ENCODE results near the gene NPAS3. TPM values are rescaled to one million over a fixed set of nuclear protein-coding genes. Genes with fewer than 3 reads are reported as not detected.

The NPAS3 gene
- total RNA-seq, 1 donor from 2014 or later, result 6.1 TPM

DNA sequence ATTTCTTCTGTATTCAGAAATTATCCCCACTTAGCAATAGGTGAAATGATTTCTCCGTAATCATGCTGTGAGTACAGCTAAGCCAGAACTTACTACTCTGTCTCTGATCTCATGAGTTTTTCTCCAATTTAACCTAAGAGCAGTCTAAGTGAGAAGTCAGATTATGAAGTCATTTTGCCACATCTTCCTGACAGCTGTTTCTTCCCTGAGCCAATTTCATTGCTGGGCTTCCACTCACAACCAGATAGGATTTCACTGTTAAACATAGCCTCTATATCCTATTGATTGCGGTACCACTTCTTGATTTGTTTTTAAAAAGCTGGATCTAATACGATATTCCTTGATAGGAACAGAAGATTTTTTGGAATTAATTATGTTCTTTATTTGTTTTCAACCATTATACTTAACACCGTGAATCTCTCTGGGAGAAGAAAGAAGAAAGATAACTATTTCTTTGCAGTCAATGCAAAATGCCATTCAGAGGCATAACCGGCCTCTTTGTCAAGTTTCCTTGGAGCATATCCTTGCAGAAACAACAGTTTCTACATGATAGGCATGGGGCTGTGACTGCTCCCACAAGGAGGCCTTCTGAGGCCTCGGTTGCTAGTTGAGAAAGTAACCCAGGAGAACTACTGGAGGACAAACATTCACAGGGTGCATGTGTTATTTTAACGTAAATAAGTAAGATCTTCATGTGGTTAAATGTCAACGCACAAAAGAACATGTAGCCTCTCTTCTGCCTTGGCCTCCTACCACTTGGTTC is 212.2 kb downstream of the NPAS3 start:
- Mint-ChIP-seq H3K36me3 (ENCODE audit: insufficient read depth) (no peaks in the 10 kb centered on the region), H3K9me3 (ENCODE audit: low read depth) (no peaks in the 10 kb centered on the region), H3K4me3 (ENCODE audit: low read depth) (no peak overlapping the region), H3K27me3 (peaks cover 64% of the 10 kb centered on the region), H3K27ac (no peak overlapping the region), H3K4me1 (ENCODE audit: low read depth) (peaks cover 12% of the 10 kb centered on the region)
- DNase-seq (ENCODE audit: low spot score, unreplicated experiment), result no peak
- TF ChIP-seq, protein P1, sequence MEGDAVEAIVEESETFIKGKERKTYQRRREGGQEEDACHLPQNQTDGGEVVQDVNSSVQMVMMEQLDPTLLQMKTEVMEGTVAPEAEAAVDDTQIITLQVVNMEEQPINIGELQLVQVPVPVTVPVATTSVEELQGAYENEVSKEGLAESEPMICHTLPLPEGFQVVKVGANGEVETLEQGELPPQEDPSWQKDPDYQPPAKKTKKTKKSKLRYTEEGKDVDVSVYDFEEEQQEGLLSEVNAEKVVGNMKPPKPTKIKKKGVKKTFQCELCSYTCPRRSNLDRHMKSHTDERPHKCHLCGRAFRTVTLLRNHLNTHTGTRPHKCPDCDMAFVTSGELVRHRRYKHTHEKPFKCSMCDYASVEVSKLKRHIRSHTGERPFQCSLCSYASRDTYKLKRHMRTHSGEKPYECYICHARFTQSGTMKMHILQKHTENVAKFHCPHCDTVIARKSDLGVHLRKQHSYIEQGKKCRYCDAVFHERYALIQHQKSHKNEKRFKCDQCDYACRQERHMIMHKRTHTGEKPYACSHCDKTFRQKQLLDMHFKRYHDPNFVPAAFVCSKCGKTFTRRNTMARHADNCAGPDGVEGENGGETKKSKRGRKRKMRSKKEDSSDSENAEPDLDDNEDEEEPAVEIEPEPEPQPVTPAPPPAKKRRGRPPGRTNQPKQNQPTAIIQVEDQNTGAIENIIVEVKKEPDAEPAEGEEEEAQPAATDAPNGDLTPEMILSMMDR (IDR thresholded peaks at IDR 0.05; ENCODE audit: unreplicated experiment), result no peak

DNA sequence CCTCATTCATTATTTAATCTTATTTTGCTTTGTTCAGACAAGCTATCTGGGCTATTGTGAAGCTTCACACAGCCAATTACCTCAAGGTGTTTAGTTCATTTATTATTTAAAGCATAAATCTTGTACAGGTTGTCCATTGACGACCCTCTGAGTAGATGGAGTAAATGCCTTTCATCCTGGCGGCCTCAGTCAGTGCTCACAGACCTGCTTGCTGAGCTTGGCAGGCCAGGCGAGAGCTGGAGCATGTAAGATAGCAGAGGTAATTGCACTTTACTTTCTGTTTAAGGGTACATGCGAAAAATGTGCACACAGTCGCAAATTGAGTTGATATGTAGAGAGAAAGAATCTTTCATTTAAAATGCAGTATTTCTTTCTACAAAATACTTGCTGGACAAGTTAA is 224.4 kb downstream of the NPAS3 start:
- H3K9me3 Mint-ChIP-seq (ENCODE audit: low read depth), result no peaks in the 10 kb centered on the region
- no peak overlapping the region for H3K27ac Mint-ChIP-seq
- H3K36me3 Mint-ChIP-seq (ENCODE audit: insufficient read depth), result no peaks in the 10 kb centered on the region
- peaks cover 43% of the 10 kb centered on the region for H3K27me3 Mint-ChIP-seq
- H3K4me1 Mint-ChIP-seq (ENCODE audit: low read depth), result no peaks in the 10 kb centered on the region
- DNase-seq (ENCODE audit: low spot score, unreplicated experiment), result no peak
- TF ChIP-seq, protein P1 (IDR thresholded peaks at IDR 0.05; ENCODE audit: unreplicated experiment), result no peak
- H3K4me3 Mint-ChIP-seq (ENCODE audit: low read depth), result no peak overlapping the region

DNA sequence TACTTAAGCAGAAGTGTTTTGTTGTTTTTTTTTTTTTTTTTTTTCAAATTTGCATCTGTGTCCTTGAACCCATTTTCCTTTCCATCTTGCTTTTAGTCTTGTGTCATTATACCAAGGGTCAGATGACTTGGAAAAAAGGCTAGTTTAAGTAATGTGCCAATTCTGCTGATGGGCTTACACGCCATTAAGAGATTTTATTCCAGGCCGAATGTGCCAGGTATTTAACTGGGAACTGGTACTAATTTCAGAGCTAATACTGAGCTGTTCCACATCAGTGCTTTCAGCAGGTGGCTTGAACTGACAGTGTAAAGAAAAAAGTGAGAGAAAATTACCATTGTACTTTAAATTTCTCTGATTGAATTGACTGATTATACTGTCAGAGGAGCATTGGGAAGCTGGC is 224.9 kb downstream of the NPAS3 start:
- H3K27ac Mint-ChIP-seq, result no peak overlapping the region
- peaks cover 41% of the 10 kb centered on the region for H3K27me3 Mint-ChIP-seq
- no peak overlapping the region for H3K4me3 Mint-ChIP-seq (ENCODE audit: low read depth)

DNA sequence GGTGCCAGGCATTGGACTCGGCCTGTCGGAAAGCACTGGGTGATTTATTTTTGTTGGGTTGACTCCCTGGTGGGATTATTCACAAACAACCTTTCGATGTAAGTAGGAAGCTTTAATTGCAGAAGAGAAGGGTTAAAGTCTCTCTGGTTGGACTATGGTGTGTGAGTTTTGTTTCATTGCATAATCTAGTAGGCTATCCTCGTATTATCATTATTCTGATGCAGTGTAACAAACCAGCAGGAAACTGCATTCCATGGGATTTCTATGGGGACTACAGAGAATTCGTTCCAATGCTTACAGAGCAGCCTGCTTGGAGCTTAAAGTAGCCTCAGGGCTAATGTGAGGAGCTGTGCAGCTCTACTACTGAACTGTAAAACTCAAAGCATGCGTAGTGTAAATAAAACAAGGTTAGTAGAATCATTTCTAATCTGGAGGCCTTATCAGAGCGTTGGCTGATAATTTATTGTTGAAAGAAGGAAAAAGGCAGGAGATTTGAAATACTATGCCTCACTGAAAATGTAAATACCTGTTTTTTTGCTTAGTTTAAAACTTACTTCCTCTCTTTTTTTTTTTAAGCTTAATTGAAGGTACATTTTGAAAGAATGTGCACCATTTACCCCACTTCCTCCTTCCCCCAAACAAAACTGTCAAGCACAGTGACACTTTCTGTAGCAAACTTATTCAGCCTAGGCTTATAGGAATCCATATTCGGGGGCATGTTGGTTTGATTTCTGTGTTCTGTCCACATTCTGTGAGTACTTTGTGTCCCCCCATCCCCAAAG is 226.7 kb downstream of the NPAS3 start:
- Mint-ChIP-seq H3K9me3 (ENCODE audit: low read depth) (no peaks in the 10 kb centered on the region), H3K4me3 (ENCODE audit: low read depth) (no peak overlapping the region), H3K27ac (no peak overlapping the region), H3K27me3 (peaks cover 46% of the 10 kb centered on the region), H3K4me1 (ENCODE audit: low read depth) (no peaks in the 10 kb centered on the region), H3K36me3 (ENCODE audit: insufficient read depth) (no peaks in the 10 kb centered on the region)
- TF ChIP-seq, protein P1 (IDR thresholded peaks at IDR 0.05; ENCODE audit: unreplicated experiment), result no peak
- DNase-seq (ENCODE audit: low spot score, unreplicated experiment), result no peak

More for the DNA sequence above, 224.9 kb downstream of the NPAS3 start:
- no peak for DNase-seq (ENCODE audit: low spot score, unreplicated experiment)
- H3K9me3 Mint-ChIP-seq (ENCODE audit: low read depth), result no peaks in the 10 kb centered on the region
- H3K4me1 Mint-ChIP-seq (ENCODE audit: low read depth), result no peaks in the 10 kb centered on the region
- H3K36me3 Mint-ChIP-seq (ENCODE audit: insufficient read depth), result no peaks in the 10 kb centered on the region
- TF ChIP-seq, protein P1 (IDR thresholded peaks at IDR 0.05; ENCODE audit: unreplicated experiment), result no peak

DNA sequence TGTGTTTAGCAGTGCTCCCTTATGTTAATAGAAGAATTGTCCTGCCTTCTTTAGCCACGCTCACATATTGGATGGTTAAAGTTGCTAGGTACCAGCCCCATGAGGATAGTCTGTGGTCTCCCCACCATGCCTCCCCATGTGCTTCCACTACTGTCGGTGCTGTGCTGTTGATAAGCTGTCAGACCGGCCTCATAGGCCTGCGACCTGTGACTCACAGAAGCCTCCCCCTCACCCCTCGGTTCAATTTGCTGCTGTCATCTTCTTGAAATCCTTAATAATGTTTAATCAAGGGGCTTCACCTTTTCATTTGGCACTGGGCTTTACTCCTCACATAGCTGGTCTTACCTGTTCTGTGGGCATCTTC is 227.2 kb downstream of the NPAS3 start:
- Mint-ChIP-seq H3K27me3 (peaks cover 49% of the 10 kb centered on the region), H3K36me3 (ENCODE audit: insufficient read depth) (no peaks in the 10 kb centered on the region), H3K9me3 (ENCODE audit: low read depth) (no peaks in the 10 kb centered on the region), H3K4me1 (ENCODE audit: low read depth) (no peaks in the 10 kb centered on the region), H3K4me3 (ENCODE audit: low read depth) (no peak overlapping the region), H3K27ac (no peak overlapping the region)
- no peak for DNase-seq (ENCODE audit: low spot score, unreplicated experiment)
- TF ChIP-seq, protein P1 (IDR thresholded peaks at IDR 0.05; ENCODE audit: unreplicated experiment), result no peak

Data from progenitor cell of endocrine pancreas (in vitro differentiated cells).